ENCODE measurements around the gene RAB3A.

DNA sequence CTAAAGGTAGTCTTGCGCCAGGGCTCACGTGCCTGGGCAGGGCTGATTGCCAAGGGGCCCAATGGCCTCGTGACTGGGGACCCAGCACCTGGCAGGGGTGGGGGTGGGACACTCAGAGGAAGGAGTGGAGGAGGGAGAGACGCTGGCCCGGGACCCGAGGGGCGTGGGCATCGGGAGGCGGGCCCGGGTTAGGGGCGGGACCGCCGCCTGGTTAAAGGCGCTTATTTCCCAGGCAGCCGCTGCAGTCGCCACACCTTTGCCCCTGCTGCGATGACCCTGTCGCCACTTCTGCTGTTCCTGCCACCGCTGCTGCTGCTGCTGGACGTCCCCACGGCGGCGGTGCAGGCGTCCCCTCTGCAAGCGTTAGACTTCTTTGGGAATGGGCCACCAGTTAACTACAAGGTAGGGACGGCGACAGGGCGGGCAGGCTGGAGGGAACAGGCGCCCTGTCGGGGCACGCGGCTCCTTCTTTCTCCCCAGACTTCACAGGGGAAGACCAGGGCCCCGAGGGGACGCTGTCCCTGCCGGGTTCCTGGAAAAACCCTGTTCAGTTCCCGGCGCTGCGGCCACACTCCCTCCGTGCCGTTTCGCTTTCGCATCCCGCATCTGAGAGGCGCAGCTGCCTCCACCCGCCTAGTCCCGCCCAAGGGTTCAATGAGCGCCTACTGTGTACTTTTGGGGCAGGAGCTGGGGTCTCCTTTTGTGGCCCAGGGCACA is 30.1 kb downstream of the RAB3A start, which contains the start of gene IFI30:
- TF ChIP-seq CTCF (IDR thresholded peaks at IDR 0.05; ENCODE audit: low read depth, low read length) (no peak), POLR2A (IDR thresholded peaks at IDR 0.05; ENCODE audit: extremely low read depth, insufficient read length) (no peak), MAX (IDR thresholded peaks at IDR 0.05; ENCODE audit: low read depth, low read length) (no peak), MYC (IDR thresholded peaks at IDR 0.05; ENCODE audit: low read depth, low read length) (no peak)

All from NB4 (cell line).